Central memory CD8-positive, alpha-beta T cell (primary cell): ENCODE measurements around the gene ST3GAL4.

Experiments
- ATAC-seq: fragments of 150-1000 bp; cut with Tn5 transposase; replicated peaks from 2 replicates; pipeline ENCODE4 v1.10.0; 2022; ENCODE audit warnings: mild to moderate bottlenecking, moderate FRiP score, moderate number of reproducible peaks; ENCODE audit not compliant: poor library complexity, severe bottlenecking; ENCODE audit errors: extremely low read depth
- DNase-seq, 2 donors: peaks; one replicate each; pipeline ENCODE4 v3.0.0; 2021; ENCODE audit warnings: low spot score in 2 of 2
- H3K27ac Mint-ChIP-seq: one replicate; pipeline ENCODE4 v1.8.0; 2022; ENCODE audit warnings: low read depth, mild to moderate bottlenecking, moderate library complexity, mixed read lengths
- H3K27me3 Mint-ChIP-seq: one replicate; pipeline ENCODE4 v1.8.0; 2022; ENCODE audit warnings: mixed read lengths
- H3K36me3 Mint-ChIP-seq: one replicate; pipeline ENCODE4 v1.8.0; 2022; ENCODE audit warnings: mild to moderate bottlenecking, moderate library complexity, mixed read lengths; ENCODE audit not compliant: insufficient read depth
- H3K4me1 Mint-ChIP-seq: one replicate; pipeline ENCODE4 v1.8.0; 2022; ENCODE audit warnings: mixed read lengths
- H3K4me3 Mint-ChIP-seq: one replicate; pipeline ENCODE4 v1.8.0; 2022; ENCODE audit warnings: mild to moderate bottlenecking, moderate library complexity, mixed read lengths
- H3K9me3 Mint-ChIP-seq: one replicate; pipeline ENCODE4 v1.8.0; 2022; ENCODE audit warnings: mixed read lengths

The ST3GAL4 gene

GRCh38 chr11:126405906-126406305 is 50.4 kb downstream of the ST3GAL4 start:
- no peak for ATAC-seq
- no peaks in the 10 kb centered on the region for H3K27me3 Mint-ChIP-seq
- peaks cover 9% of the 10 kb centered on the region for H3K36me3 Mint-ChIP-seq
- no peak overlapping the region for H3K4me3 Mint-ChIP-seq
- peaks cover 6% of the 10 kb centered on the region for H3K4me1 Mint-ChIP-seq
- H3K27ac Mint-ChIP-seq: peak overlapping the region; percentile 39
- no peak for DNase-seq
- H3K9me3 Mint-ChIP-seq: no peaks in the 10 kb centered on the region

- Mint-ChIP-seq H3K27ac (no peak overlapping the region), H3K9me3 (no peaks in the 10 kb centered on the region), H3K27me3 (no peaks in the 10 kb centered on the region)
Measured at GRCh38 chr11:126406368-126406767, 50.9 kb downstream of the ST3GAL4 start.

GRCh38 chr11:126407101-126407521 is 51.6 kb downstream of the ST3GAL4 start:
- no peak overlapping the region for H3K27ac Mint-ChIP-seq
- H3K4me3 Mint-ChIP-seq: no peak overlapping the region
- no peaks in the 10 kb centered on the region for H3K9me3 Mint-ChIP-seq
- no peaks in the 10 kb centered on the region for H3K4me1 Mint-ChIP-seq
- peaks cover 9% of the 10 kb centered on the region for H3K36me3 Mint-ChIP-seq
- no peak for ATAC-seq
- H3K27me3 Mint-ChIP-seq: no peaks in the 10 kb centered on the region
- DNase-seq: no peak

More at GRCh38 chr11:126406368-126406767, 50.9 kb downstream of the ST3GAL4 start:
- H3K4me1 Mint-ChIP-seq: peaks cover 6% of the 10 kb centered on the region
- DNase-seq: no peak
- H3K36me3 Mint-ChIP-seq: peaks cover 9% of the 10 kb centered on the region
- H3K4me3 Mint-ChIP-seq: no peak overlapping the region
- no peak for ATAC-seq

- ATAC-seq (no peak), DNase-seq (no peak)
- Mint-ChIP-seq H3K4me3 (no peak overlapping the region), H3K36me3 (peaks cover 7% of the 10 kb centered on the region), H3K27ac (no peak overlapping the region), H3K9me3 (no peaks in the 10 kb centered on the region), H3K4me1 (no peaks in the 10 kb centered on the region), H3K27me3 (no peaks in the 10 kb centered on the region)
Measured at GRCh38 chr11:126407682-126408288, 52.3 kb downstream of the ST3GAL4 start.

GRCh38 chr11:126408496-126408895 is 53.0 kb downstream of the ST3GAL4 start:
- no peak overlapping the region for H3K4me3 Mint-ChIP-seq
- H3K36me3 Mint-ChIP-seq: peaks cover 7% of the 10 kb centered on the region
- H3K4me1 Mint-ChIP-seq: no peaks in the 10 kb centered on the region
- H3K9me3 Mint-ChIP-seq: no peaks in the 10 kb centered on the region
- ATAC-seq (no peak), DNase-seq (no peak)
- no peaks in the 10 kb centered on the region for H3K27me3 Mint-ChIP-seq
- no peak overlapping the region for H3K27ac Mint-ChIP-seq

- ATAC-seq (no peak), DNase-seq (no peak)
- Mint-ChIP-seq H3K4me3 (no peak overlapping the region), H3K27ac (peak overlapping the region; percentile 5), H3K4me1 (no peaks in the 10 kb centered on the region), H3K27me3 (no peaks in the 10 kb centered on the region), H3K36me3 (peaks cover 7% of the 10 kb centered on the region), H3K9me3 (no peaks in the 10 kb centered on the region)
Measured at GRCh38 chr11:126408901-126409619, 53.6 kb downstream of the ST3GAL4 start.

GRCh38 chr11:126409620-126409985 is 54.1 kb downstream of the ST3GAL4 start:
- Mint-ChIP-seq H3K4me3 (no peak overlapping the region), H3K27me3 (no peaks in the 10 kb centered on the region), H3K4me1 (no peaks in the 10 kb centered on the region), H3K9me3 (no peaks in the 10 kb centered on the region), H3K27ac (no peak overlapping the region), H3K36me3 (peaks cover 7% of the 10 kb centered on the region)
- ATAC-seq (no peak), DNase-seq (no peak)

GRCh38 chr11:126410649-126411048 is 55.2 kb downstream of the ST3GAL4 start:
- no peak for ATAC-seq
- no peak for DNase-seq
- Mint-ChIP-seq H3K4me3 (no peak overlapping the region), H3K4me1 (no peaks in the 10 kb centered on the region), H3K36me3 (peaks cover 7% of the 10 kb centered on the region), H3K27ac (no peak overlapping the region), H3K9me3 (no peaks in the 10 kb centered on the region), H3K27me3 (no peaks in the 10 kb centered on the region)

GRCh38 chr11:126411971-126412381 is 56.5 kb downstream of the ST3GAL4 start:
- DNase-seq (no peak), ATAC-seq (no peak)
- no peaks in the 10 kb centered on the region for H3K9me3 Mint-ChIP-seq
- no peaks in the 10 kb centered on the region for H3K27me3 Mint-ChIP-seq
- H3K4me3 Mint-ChIP-seq: no peak overlapping the region
- no peaks in the 10 kb centered on the region for H3K4me1 Mint-ChIP-seq
- H3K36me3 Mint-ChIP-seq: peaks cover 7% of the 10 kb centered on the region
- peak overlapping the region; percentile 33 for H3K27ac Mint-ChIP-seq

GRCh38 chr11:126413426-126413825 is 57.9 kb downstream of the ST3GAL4 start:
- Mint-ChIP-seq H3K4me3 (no peak overlapping the region), H3K27ac (no peak overlapping the region), H3K36me3 (peaks cover 5% of the 10 kb centered on the region), H3K9me3 (no peaks in the 10 kb centered on the region), H3K27me3 (no peaks in the 10 kb centered on the region), H3K4me1 (no peaks in the 10 kb centered on the region)
- no peak for DNase-seq
- no peak for ATAC-seq

- no peak overlapping the region for H3K27ac Mint-ChIP-seq
- H3K4me3 Mint-ChIP-seq: no peak overlapping the region
- no peak for DNase-seq
- no peaks in the 10 kb centered on the region for H3K4me1 Mint-ChIP-seq
- no peaks in the 10 kb centered on the region for H3K27me3 Mint-ChIP-seq
- no peaks in the 10 kb centered on the region for H3K9me3 Mint-ChIP-seq
- ATAC-seq: no peak
- H3K36me3 Mint-ChIP-seq: peaks cover 5% of the 10 kb centered on the region
Measured at GRCh38 chr11:126413843-126414405, 58.4 kb downstream of the ST3GAL4 start.

- Mint-ChIP-seq H3K27ac (no peak overlapping the region), H3K4me1 (no peaks in the 10 kb centered on the region), H3K36me3 (peaks cover 1% of the 10 kb centered on the region), H3K9me3 (no peaks in the 10 kb centered on the region), H3K27me3 (no peaks in the 10 kb centered on the region), H3K4me3 (no peak overlapping the region)
- ATAC-seq (no peak), DNase-seq (no peak)
Measured at GRCh38 chr11:126414615-126415014, 59.1 kb downstream of the ST3GAL4 start.

- Mint-ChIP-seq H3K4me1 (no peaks in the 10 kb centered on the region), H3K36me3 (peaks cover 1% of the 10 kb centered on the region), H3K9me3 (no peaks in the 10 kb centered on the region), H3K27me3 (no peaks in the 10 kb centered on the region), H3K27ac (no peak overlapping the region), H3K4me3 (no peak overlapping the region)
- no peak for DNase-seq
- ATAC-seq: no peak
Measured at GRCh38 chr11:126415128-126415527, 59.6 kb downstream of the ST3GAL4 start.
